NCI-H526 treated with DMSO at 0.1 percent for 48 hours (cell line): ENCODE measurements around the gene LAPTM5.
"Not testable (repeated sequence)": the region's sequence is repeated elsewhere in the genome, so short reads cannot be mapped to it uniquely, and the experiment has no call there.

Experiments used
- DNase-seq: peaks from one replicate; lab custom pipeline; 2025; lab: John Stamatoyannopoulos, UW

The LAPTM5 gene

GRCh38 chr1:30757352-30758120, at the start of gene LAPTM5:
LAPTM5 (minus strand) TSS chr1:30757774; CDS start chr1:30757745, 29 bp downstream.
- no peak for DNase-seq

- no peak for DNase-seq
These were observed 49.1 kb upstream of the LAPTM5 start for GRCh38 chr1:30806381-30807317.

- DNase-seq: no peak
These were observed 47.9 kb upstream of the LAPTM5 start for GRCh38 chr1:30805304-30806003.

- DNase-seq: no peak
These were observed 47.2 kb upstream of the LAPTM5 start for GRCh38 chr1:30804822-30805221.

GRCh38 chr1:30804352-30804751, 46.8 kb upstream of the LAPTM5 start:
- no peak for DNase-seq

GRCh38 chr1:30803562-30803961, 46.0 kb upstream of the LAPTM5 start:
- no peak for DNase-seq

GRCh38 chr1:30801771-30802198, 44.2 kb upstream of the LAPTM5 start:
- peak; percentile 18 for DNase-seq

GRCh38 chr1:30799233-30799511, 41.6 kb upstream of the LAPTM5 start:
- no peak for DNase-seq

GRCh38 chr1:30798389-30799232, 41.0 kb upstream of the LAPTM5 start:
- DNase-seq: no peak

GRCh38 chr1:30795026-30795425, 37.5 kb upstream of the LAPTM5 start:
- no peak for DNase-seq

GRCh38 chr1:30794260-30794659, 36.7 kb upstream of the LAPTM5 start:
- DNase-seq: no peak

GRCh38 chr1:30793209-30793608, 35.6 kb upstream of the LAPTM5 start:
- no peak for DNase-seq

GRCh38 chr1:30791868-30792267, 34.3 kb upstream of the LAPTM5 start:
- no peak for DNase-seq

- no peak for DNase-seq
These were observed 33.5 kb upstream of the LAPTM5 start for GRCh38 chr1:30790850-30791778.

GRCh38 chr1:30790256-30790525, 32.6 kb upstream of the LAPTM5 start:
- not testable (repeated sequence) for DNase-seq

- DNase-seq: no peak
These were observed 32.0 kb upstream of the LAPTM5 start for GRCh38 chr1:30789388-30790255.

- no peak for DNase-seq
These were observed 31.2 kb upstream of the LAPTM5 start for GRCh38 chr1:30788580-30789387.

- DNase-seq: no peak
These were observed 30.4 kb upstream of the LAPTM5 start for GRCh38 chr1:30787856-30788495.
